Measurements from ENCODE around the gene C20orf96.

C20orf96 gene

GRCh38 chr20:270517-270916 lies 20.0 kb downstream of the C20orf96 start:
- no peak overlapping the region for H3K27ac ChIP-seq

GRCh38 chr20:266596-267562 lies 23.7 kb downstream of the C20orf96 start:
- H3K4me1 ChIP-seq = peaks cover 4% of the 10 kb centered on the region
- no peaks in the 10 kb centered on the region for H3K36me3 ChIP-seq (ENCODE audit: control insufficient read depth, insufficient read depth, low read length)
- peak overlapping the region; percentile 96 for H2AFZ ChIP-seq
- no peaks in the 10 kb centered on the region for H3K27me3 ChIP-seq (ENCODE audit: control insufficient read depth, insufficient read depth, low read length)
- peak; percentile 98 for TF ChIP-seq CTCF (IDR thresholded peaks at IDR 0.05)
- H3K27ac ChIP-seq = no peak overlapping the region
- H3K9me3 ChIP-seq (ENCODE audit: control insufficient read depth, low read length) = no peaks in the 10 kb centered on the region
- peak overlapping the region; percentile 92 for H3K4me2 ChIP-seq (ENCODE audit: low read length)
- no peak overlapping the region for H3K9ac ChIP-seq
- H3K4me3 ChIP-seq (ENCODE audit: low read depth, low read length) = peak overlapping the region; percentile 61
- H3K79me2 ChIP-seq = no peaks in the 10 kb centered on the region

More at GRCh38 chr20:270517-270916, 20.0 kb downstream of the C20orf96 start:
- H2AFZ ChIP-seq = no peak overlapping the region
- H3K9me3 ChIP-seq (ENCODE audit: control insufficient read depth, low read length) = no peaks in the 10 kb centered on the region
- H3K4me1 ChIP-seq = peaks cover 4% of the 10 kb centered on the region
- H3K27me3 ChIP-seq (ENCODE audit: control insufficient read depth, insufficient read depth, low read length) = no peaks in the 10 kb centered on the region
- no peak overlapping the region for H3K4me2 ChIP-seq (ENCODE audit: low read length)
- no peak overlapping the region for H3K9ac ChIP-seq
- H3K4me3 ChIP-seq (ENCODE audit: low read depth, low read length) = no peak overlapping the region
- H3K36me3 ChIP-seq (ENCODE audit: control insufficient read depth, insufficient read depth, low read length) = no peaks in the 10 kb centered on the region
- TF ChIP-seq CTCF (IDR thresholded peaks at IDR 0.05) = no peak
- no peaks in the 10 kb centered on the region for H3K79me2 ChIP-seq

GRCh38 chr20:263701-264100 lies 26.8 kb downstream of the C20orf96 start:
- H3K4me1 ChIP-seq = peaks cover 10% of the 10 kb centered on the region
- no peak overlapping the region for H3K27ac ChIP-seq
- H3K9me3 ChIP-seq (ENCODE audit: control insufficient read depth, low read length) = no peaks in the 10 kb centered on the region
- H3K4me2 ChIP-seq (ENCODE audit: low read length) = no peak overlapping the region
- H2AFZ ChIP-seq = no peak overlapping the region
- TF ChIP-seq CTCF (IDR thresholded peaks at IDR 0.05) = no peak
- H3K79me2 ChIP-seq = no peaks in the 10 kb centered on the region
- H3K9ac ChIP-seq = no peak overlapping the region
- H3K4me3 ChIP-seq (ENCODE audit: low read depth, low read length) = no peak overlapping the region
- no peaks in the 10 kb centered on the region for H3K36me3 ChIP-seq (ENCODE audit: control insufficient read depth, insufficient read depth, low read length)
- no peaks in the 10 kb centered on the region for H3K27me3 ChIP-seq (ENCODE audit: control insufficient read depth, insufficient read depth, low read length)

GRCh38 chr20:259981-260380 lies 30.6 kb downstream of the C20orf96 start:
- H3K36me3 ChIP-seq (ENCODE audit: control insufficient read depth, insufficient read depth, low read length) = no peaks in the 10 kb centered on the region
- no peak overlapping the region for H3K27ac ChIP-seq
- no peak overlapping the region for H2AFZ ChIP-seq
- H3K9ac ChIP-seq = no peak overlapping the region
- H3K9me3 ChIP-seq (ENCODE audit: control insufficient read depth, low read length) = no peaks in the 10 kb centered on the region
- H3K4me2 ChIP-seq (ENCODE audit: low read length) = no peak overlapping the region
- H3K4me3 ChIP-seq (ENCODE audit: low read depth, low read length) = no peak overlapping the region
- H3K4me1 ChIP-seq = peaks cover 20% of the 10 kb centered on the region
- no peak for TF ChIP-seq CTCF (IDR thresholded peaks at IDR 0.05)
- no peaks in the 10 kb centered on the region for H3K79me2 ChIP-seq
- H3K27me3 ChIP-seq (ENCODE audit: control insufficient read depth, insufficient read depth, low read length) = no peaks in the 10 kb centered on the region

All from parathyroid adenoma (tissue), 2 donors.